Endothelial cell of umbilical vein (primary cell): ENCODE results near the gene RAD51B. TPM values are rescaled to one million over a fixed set of nuclear protein-coding genes. Genes with fewer than 3 reads are reported as not detected.

Experiments
- BruUV-seq: library from RNA; stranded (reverse); fragments of 400-500 nt; replicated peaks from 2 replicates; lab custom pipeline; 2021; lab: Mats Ljungman, UMichigan
- CTCF ChIA-PET: fragments of 300-600, 350-600 bp; sonication (Branson Sonifier 250); formaldehyde crosslinking; loops from one replicate; lab custom pipeline; 2021; ENCODE audit warnings: antibody characterized with exemption, inconsistent platforms; lab: Charles Lee
- POLR2A ChIA-PET: fragments of 300-600, 350-600 bp; sonication (Branson Sonifier 250); formaldehyde crosslinking; loops from one replicate; lab custom pipeline; 2021; ENCODE audit warnings: antibody characterized with exemption, inconsistent platforms; lab: Charles Lee
- DNase-seq: peaks from one replicate; pipeline ENCODE4 v3.0.0-alpha.2; 2011; ENCODE audit warnings: low read depth, low spot score
- FAIRE-seq: peaks from 2 replicates; lab custom pipeline; 2011; peaks lifted over from hg19 to GRCh38; lab: Jason Lieb, UNC
- H2AFZ ChIP-seq: 2 replicates; pipeline ENCODE4 v1.6.0; 2012; ENCODE audit warnings: low read depth, low read length, control low read depth, inconsistent platforms
- H3K27ac ChIP-seq: 2 replicates; pipeline ENCODE4 v1.5.1; 2011; ENCODE audit warnings: low read depth, mild to moderate bottlenecking, control low read depth, low read length, moderate library complexity; ENCODE audit not compliant: insufficient read depth
- H3K27me3 ChIP-seq, 2 experiments: 2 replicates each; pipeline versions ENCODE4 v1.6.0 to v1.6.1; 2011; ENCODE audit warnings: low read length in 2 of 2, mixed read lengths in 1 of 2; ENCODE audit not compliant: control insufficient read depth in 2 of 2, insufficient read depth in 2 of 2
- H3K36me3 ChIP-seq, 2 experiments: 2 replicates in 1 of 2; 3 replicates in 1 of 2; pipeline ENCODE4 v1.5.1; 2011; ENCODE audit warnings: low read length in 2 of 2, mild to moderate bottlenecking in 1 of 2, moderate library complexity in 1 of 2; ENCODE audit not compliant: control insufficient read depth in 2 of 2, insufficient read depth in 2 of 2; ENCODE audit errors: extremely low read depth in 1 of 2
- H3K4me1 ChIP-seq: 3 replicates; pipeline ENCODE4 v1.5.1; 2011; ENCODE audit warnings: mild to moderate bottlenecking, low read length; ENCODE audit not compliant: control insufficient read depth, insufficient read depth; ENCODE audit errors: extremely low read depth
- H3K4me2 ChIP-seq: 2 replicates; pipeline ENCODE4 v1.6.1; 2011; ENCODE audit warnings: low read length, control low read depth, mixed read lengths; ENCODE audit not compliant: insufficient read depth
- H3K4me3 ChIP-seq, 3 experiments: fragments of 200-600 bp in 1 of 3; sonication (generic), shearing (Covaris generic) in 1 of 3; replicated peaks in 1 of 3; 2 replicates each; pipeline ENCODE4 v1.5.1; 2011 to 2016; ENCODE audit warnings: control low read depth in 3 of 3, low read length in 3 of 3, mild to moderate bottlenecking in 2 of 3, inconsistent platforms in 1 of 3, low read depth in 1 of 3, moderate library complexity in 1 of 3; ENCODE audit not compliant: insufficient read depth in 1 of 3
- H3K79me2 ChIP-seq: 2 replicates; pipeline ENCODE4 v1.6.0; 2012; ENCODE audit warnings: low read length, inconsistent platforms; ENCODE audit not compliant: control insufficient read depth, insufficient read depth
- H3K9ac ChIP-seq: replicated peaks from 2 replicates; pipeline ENCODE3; 2011; ENCODE audit warnings: low read length, control low read depth; ENCODE audit not compliant: insufficient read depth; ENCODE audit errors: extremely low read depth
- H3K9me1 ChIP-seq: replicated peaks from 3 replicates; pipeline ENCODE4 v1.6.0; 2011; ENCODE audit warnings: mild to moderate bottlenecking, low read length; ENCODE audit not compliant: control insufficient read depth, insufficient read depth; ENCODE audit errors: extremely low read depth
- H3K9me3 ChIP-seq: replicated peaks from 2 replicates; pipeline ENCODE4 v1.5.1; 2012; ENCODE audit warnings: low read length, inconsistent platforms; ENCODE audit not compliant: control insufficient read depth, insufficient read depth
- H4K20me1 ChIP-seq: replicated peaks from 2 replicates; pipeline ENCODE3; 2011; ENCODE audit warnings: mild to moderate bottlenecking, low read length; ENCODE audit not compliant: control insufficient read depth, insufficient read depth; ENCODE audit errors: extremely low read depth
- EZH2 ChIP-seq: IDR thresholded peaks from 2 replicates; pipeline ENCODE4 v1.6.1; 2012; ENCODE audit warnings: borderline replicate concordance, low read depth, mild to moderate bottlenecking, moderate library complexity, low read length, inconsistent platforms; ENCODE audit not compliant: severe bottlenecking
- FOS ChIP-seq: IDR thresholded peaks from 2 replicates; pipeline ENCODE4 v1.6.1; 2011; ENCODE audit warnings: mild to moderate bottlenecking, low read length, moderate library complexity, borderline replicate concordance; ENCODE audit not compliant: insufficient read depth
- GATA2 ChIP-seq: IDR thresholded peaks from 2 replicates; pipeline ENCODE4 v1.7.0; 2011; ENCODE audit warnings: low read depth, mild to moderate bottlenecking, moderate library complexity, mixed read lengths, low read length; ENCODE audit not compliant: insufficient read length, insufficient read depth
- JUN ChIP-seq: IDR thresholded peaks from 2 replicates; pipeline ENCODE4 v1.6.1; 2011; ENCODE audit warnings: borderline replicate concordance, low read depth; ENCODE audit not compliant: insufficient read length, insufficient read depth
- MYC ChIP-seq: IDR thresholded peaks from one replicate; pipeline ENCODE4 v1.6.1; 2011; ENCODE audit warnings: mild to moderate bottlenecking, low read depth, low read length
- POLR2A ChIP-seq: IDR thresholded peaks from 2 replicates; pipeline ENCODE4 v1.6.1; 2012; ENCODE audit warnings: low read depth, mild to moderate bottlenecking, control low read depth, low read length
- POLR2AphosphoS5 ChIP-seq: IDR thresholded peaks from 2 replicates; pipeline ENCODE4 v1.6.1; 2012; ENCODE audit warnings: low read depth, mild to moderate bottlenecking, control low read depth, low read length, moderate library complexity; ENCODE audit not compliant: insufficient read depth
- dilution Hi-C: fragments of 300-500 bp; cut with MboI; formaldehyde crosslinking; loops from one replicate; pipeline ENCODE4 v1.15.0; 2019; ENCODE audit warnings: low sequenced_read_pairs; ENCODE audit not compliant: extremely low pct_ligation_motif_present
- intact Hi-C: fragments of 100-400 bp; cut with micrococcal nuclease; formaldehyde crosslinking; loops from one replicate; pipeline ENCODE4 v1.10.0; 2022
- polyA plus RNA-seq, 4 experiments: library from polyadenylated mRNA; depleted of rRNA in 3 of 4; stranded (reverse) in 3 of 4; unstranded in 1 of 4; fragments of >200 nt; gene quantifications; 2 replicates each; pipeline versions ENCODE4 v1.2.1 to v1.2.3, GENCODE V29; 2011 to 2012; ENCODE audit warnings: missing spikeins in 1 of 4
- total RNA-seq: library from RNA; stranded (reverse); gene quantifications from 2 replicates; pipeline ENCODE4 v1.2.3, GENCODE V29; 2021
- TF ChIP-seq, protein P1 (sequence below): IDR thresholded peaks from 2 replicates; pipeline ENCODE4 v1.6.1; 2011; ENCODE audit not compliant: insufficient read depth, insufficient read length
- TF ChIP-seq, protein P2 (sequence below), 2 donors: IDR thresholded peaks; 1 replicate in 1 of 2; 2 replicates in 1 of 2; pipeline ENCODE4 v1.5.1; 2011; ENCODE audit warnings: low read length in 2 of 2, mild to moderate bottlenecking in 2 of 2, moderate library complexity in 2 of 2, control low read depth in 1 of 2, inconsistent platforms in 1 of 2, low read depth in 1 of 2; ENCODE audit not compliant: insufficient read depth in 1 of 2; ENCODE audit errors: extremely low read depth in 1 of 2

RAD51B gene
- total and polyA plus RNA-seq, 2 donors (not counting 3 experiments of a cell fraction or from before 2014, with no cell fraction given): 3.9 to 19.0 TPM

DNA sequence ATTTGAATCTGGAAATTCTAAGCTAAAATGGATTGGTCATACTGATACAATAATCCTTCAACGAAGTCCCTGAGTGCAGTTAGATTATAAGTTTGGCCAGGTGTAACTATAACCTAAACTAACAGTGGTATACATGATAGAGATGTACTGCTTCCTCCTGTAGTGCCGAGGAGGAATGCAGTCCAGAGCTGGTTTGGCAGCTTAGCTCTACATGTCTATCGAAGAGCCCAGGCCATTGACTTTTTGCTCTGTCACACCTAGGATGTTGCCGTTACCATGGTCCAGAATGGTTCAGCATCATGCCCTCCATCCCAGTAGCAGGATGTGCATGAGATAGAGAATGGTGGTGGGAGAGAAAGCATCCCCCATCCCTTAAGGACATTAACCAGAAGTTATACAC lies 655.2 kb downstream of the RAD51B start:
- no peaks in the 10 kb centered on the region for H3K9me1 ChIP-seq
- no peaks in the 10 kb centered on the region for H3K27me3 ChIP-seq
- TF ChIP-seq GATA2: no peak
- intact Hi-C loops: no loop called here
- FAIRE-seq (no peak), DNase-seq (no peak)
- no TSS peak for BruUV-seq
- H2AFZ ChIP-seq: no peak overlapping the region
- no peaks in the 10 kb centered on the region for H3K9me3 ChIP-seq
- no peak overlapping the region for H3K4me2 ChIP-seq
- no peak overlapping the region for H3K4me3 ChIP-seq
- H4K20me1 ChIP-seq: no peaks in the 10 kb centered on the region
- H3K36me3 ChIP-seq: no peaks in the 10 kb centered on the region
- no peaks in the 10 kb centered on the region for H3K79me2 ChIP-seq
- dilution Hi-C loops: no loop called here
- peaks cover 24% of the 10 kb centered on the region for H3K4me1 ChIP-seq
- CTCF ChIA-PET: no interaction called here
- H3K9ac ChIP-seq: no peak overlapping the region
- POLR2A ChIA-PET: interaction anchor here (0.6 kb wide), 1 partner anchor 350 kb away, joined by 3 read pairs; no protein-coding TSS in a partner anchor
- H3K27ac ChIP-seq: no peak overlapping the region

DNA sequence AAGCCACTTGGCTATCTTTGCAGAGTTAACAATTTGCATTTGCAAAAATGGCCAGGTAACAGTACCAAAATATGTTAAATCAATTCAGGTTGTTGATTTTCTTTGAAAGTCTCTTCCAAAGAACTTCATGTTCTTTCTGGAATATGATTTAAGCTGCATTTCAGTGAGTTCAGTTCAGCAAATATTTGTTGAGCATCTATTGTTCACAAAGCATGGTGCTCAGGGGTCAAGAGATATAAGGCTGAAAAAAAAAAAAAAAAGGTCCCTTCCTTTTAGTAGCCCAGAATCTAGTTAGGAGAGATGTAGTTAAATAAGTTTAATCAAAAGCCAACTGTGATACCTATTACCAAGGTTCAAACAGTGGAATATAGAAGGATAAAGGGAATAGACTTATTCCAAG lies 656.2 kb downstream of the RAD51B start:
- dilution Hi-C loops: no loop called here

More for the DNA sequence above, 656.2 kb downstream of the RAD51B start:
- BruUV-seq: no TSS peak
- POLR2A ChIA-PET: no interaction called here
- Histone ChIP-seq H3K27me3 (no peaks in the 10 kb centered on the region), H3K36me3 (no peaks in the 10 kb centered on the region), H3K4me3 (no peak overlapping the region), H2AFZ (no peak overlapping the region), H3K4me1 (peaks cover 24% of the 10 kb centered on the region), H3K9me1 (no peaks in the 10 kb centered on the region), H3K9ac (no peak overlapping the region), H3K9me3 (no peaks in the 10 kb centered on the region), H3K79me2 (no peaks in the 10 kb centered on the region), H3K4me2 (no peak overlapping the region), H4K20me1 (no peaks in the 10 kb centered on the region), H3K27ac (no peak overlapping the region)
- DNase-seq (no peak), FAIRE-seq (no peak)
- intact Hi-C loops: no loop called here
- CTCF ChIA-PET: interaction anchor here (0.6 to 1.2 kb wide), 6 partner anchors 15 to 532 kb away, joined by 3 to 4 read pairs (median 3); no protein-coding TSS in a partner anchor
- no peak for TF ChIP-seq GATA2
- no peak for TF ChIP-seq POLR2AphosphoS5
- TF ChIP-seq EZH2: no peak
- TF ChIP-seq, protein P1, sequence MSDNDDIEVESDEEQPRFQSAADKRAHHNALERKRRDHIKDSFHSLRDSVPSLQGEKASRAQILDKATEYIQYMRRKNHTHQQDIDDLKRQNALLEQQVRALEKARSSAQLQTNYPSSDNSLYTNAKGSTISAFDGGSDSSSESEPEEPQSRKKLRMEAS: no peak
- TF ChIP-seq FOS: no peak
- TF ChIP-seq JUN: no peak
- no peak for TF ChIP-seq POLR2A
- TF ChIP-seq, protein P2, sequence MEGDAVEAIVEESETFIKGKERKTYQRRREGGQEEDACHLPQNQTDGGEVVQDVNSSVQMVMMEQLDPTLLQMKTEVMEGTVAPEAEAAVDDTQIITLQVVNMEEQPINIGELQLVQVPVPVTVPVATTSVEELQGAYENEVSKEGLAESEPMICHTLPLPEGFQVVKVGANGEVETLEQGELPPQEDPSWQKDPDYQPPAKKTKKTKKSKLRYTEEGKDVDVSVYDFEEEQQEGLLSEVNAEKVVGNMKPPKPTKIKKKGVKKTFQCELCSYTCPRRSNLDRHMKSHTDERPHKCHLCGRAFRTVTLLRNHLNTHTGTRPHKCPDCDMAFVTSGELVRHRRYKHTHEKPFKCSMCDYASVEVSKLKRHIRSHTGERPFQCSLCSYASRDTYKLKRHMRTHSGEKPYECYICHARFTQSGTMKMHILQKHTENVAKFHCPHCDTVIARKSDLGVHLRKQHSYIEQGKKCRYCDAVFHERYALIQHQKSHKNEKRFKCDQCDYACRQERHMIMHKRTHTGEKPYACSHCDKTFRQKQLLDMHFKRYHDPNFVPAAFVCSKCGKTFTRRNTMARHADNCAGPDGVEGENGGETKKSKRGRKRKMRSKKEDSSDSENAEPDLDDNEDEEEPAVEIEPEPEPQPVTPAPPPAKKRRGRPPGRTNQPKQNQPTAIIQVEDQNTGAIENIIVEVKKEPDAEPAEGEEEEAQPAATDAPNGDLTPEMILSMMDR (IDR thresholded peaks at IDR 0.05; ENCODE audit: extremely low read depth in 1 of 2, insufficient read depth in 1 of 2, low read depth in 1 of 2, low read length in 2 of 2): no peak
- no peak for TF ChIP-seq MYC
